ENCODE measurements around the gene SV2B.

DNA sequence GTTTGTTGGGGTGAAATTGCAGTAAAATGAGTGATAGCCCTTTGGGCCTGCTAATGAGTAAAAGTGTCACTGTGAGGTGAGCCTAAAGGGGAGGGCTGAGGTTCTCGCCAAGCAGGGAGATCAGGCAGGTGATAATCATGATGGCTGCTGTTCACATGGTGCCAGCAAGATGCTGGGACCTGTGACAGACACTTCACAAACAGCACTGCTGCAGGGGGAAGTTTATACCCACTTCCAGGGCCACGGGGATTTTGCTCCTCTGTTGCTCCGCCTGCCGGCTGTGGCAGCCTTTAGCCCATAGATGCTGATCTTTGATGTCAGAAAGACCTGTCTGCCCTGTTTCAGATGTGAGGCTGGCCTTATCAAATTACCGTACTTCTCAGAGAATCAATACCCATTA, 96.7 kb downstream of the SV2B start:
- TF ChIP-seq, protein P1, sequence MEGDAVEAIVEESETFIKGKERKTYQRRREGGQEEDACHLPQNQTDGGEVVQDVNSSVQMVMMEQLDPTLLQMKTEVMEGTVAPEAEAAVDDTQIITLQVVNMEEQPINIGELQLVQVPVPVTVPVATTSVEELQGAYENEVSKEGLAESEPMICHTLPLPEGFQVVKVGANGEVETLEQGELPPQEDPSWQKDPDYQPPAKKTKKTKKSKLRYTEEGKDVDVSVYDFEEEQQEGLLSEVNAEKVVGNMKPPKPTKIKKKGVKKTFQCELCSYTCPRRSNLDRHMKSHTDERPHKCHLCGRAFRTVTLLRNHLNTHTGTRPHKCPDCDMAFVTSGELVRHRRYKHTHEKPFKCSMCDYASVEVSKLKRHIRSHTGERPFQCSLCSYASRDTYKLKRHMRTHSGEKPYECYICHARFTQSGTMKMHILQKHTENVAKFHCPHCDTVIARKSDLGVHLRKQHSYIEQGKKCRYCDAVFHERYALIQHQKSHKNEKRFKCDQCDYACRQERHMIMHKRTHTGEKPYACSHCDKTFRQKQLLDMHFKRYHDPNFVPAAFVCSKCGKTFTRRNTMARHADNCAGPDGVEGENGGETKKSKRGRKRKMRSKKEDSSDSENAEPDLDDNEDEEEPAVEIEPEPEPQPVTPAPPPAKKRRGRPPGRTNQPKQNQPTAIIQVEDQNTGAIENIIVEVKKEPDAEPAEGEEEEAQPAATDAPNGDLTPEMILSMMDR (IDR thresholded peaks at IDR 0.05), result no peak
- TF ChIP-seq POLR2A (IDR thresholded peaks at IDR 0.05), result no peak
- no peak for TF ChIP-seq EP300 (IDR thresholded peaks at IDR 0.05; ENCODE audit: low read depth)

Data from transverse colon (tissue), 3 donors.